ENCODE measurements around the gene TRIM17.
"Not testable (repeated sequence)": the region's sequence is repeated elsewhere in the genome, so short reads cannot be mapped to it uniquely, and the experiment has no call there.

Gene TRIM17

DNA sequence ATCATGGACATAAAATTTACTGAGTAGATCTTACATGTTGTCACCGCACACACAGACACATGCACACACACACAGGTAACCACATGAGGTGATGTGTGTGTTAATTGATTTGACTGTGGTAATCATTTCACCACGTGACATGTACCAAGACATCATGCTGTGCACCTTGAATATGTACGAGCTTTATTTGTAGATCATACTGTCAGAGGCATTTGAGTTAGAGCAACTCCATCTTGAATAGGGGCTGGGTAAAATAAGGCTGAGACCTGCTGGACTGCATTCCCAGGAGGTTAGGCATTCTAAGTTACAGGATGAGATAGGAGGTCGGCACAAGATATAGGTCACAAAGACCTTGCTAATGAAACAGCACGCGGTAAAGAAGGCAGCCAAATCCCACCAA lies 31.7 kb upstream of the TRIM17 start:
- no peak for DNase-seq (ENCODE audit: low read depth)

DNA sequence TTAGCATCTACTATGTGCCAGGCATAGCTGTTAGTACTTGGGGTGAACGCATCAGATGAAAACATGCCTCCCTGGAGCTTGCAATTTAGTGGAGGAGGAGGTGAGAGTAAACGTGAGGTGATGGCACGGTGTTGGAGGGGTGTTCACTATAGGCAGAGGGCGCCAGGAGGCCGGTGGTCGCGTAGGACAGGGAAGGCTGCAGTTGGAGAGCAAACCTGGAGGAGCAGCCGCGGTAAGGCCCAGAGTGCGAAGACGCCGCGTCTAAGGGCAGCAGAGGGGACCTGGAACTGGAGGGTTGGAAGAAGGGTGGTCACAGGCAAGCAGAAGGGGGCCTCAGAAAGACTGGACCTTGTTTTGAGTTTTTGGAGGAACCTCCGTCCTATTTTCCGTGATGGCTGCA lies 30.2 kb upstream of the TRIM17 start:
- DNase-seq (ENCODE audit: low read depth) = no peak

DNA sequence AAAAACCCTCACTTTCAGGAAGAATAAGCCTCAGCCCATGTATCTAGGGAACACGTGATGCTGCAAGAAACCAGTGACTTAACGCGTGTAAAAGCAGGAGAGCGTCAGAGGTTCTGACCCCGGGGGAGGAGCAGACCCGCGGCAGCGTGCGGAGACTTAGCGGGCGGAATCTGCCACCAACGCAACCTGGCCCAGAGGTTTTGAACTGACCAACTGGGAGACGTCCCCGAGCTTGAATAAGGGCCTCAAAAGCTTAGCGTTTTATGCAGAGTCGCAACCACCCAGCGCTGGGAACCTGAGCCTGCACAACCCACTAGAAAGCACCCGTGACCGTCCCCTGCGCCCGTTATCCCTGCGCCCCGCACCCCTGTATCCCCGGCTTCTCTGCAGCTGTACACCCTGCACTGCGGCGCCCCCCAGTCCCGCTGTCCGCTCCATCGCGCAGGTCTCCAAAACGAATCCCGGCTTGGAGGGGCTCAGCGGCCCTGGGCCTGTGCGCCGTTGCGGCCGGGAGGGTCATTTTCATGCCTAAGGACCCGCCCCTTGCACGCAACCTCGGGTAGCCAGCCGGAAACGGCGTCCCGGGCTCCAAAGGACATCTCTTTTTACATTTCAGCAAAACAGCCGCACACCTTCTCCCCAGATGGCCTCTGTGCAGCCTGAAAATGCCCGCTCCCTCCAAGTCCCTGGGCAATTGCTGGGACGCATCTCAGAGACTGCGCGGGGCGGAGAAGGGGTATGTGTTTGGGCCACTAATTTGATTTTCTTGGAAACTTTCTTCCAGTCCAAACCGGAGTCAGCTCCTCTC lies 29.4 kb upstream of the TRIM17 start:
- no peak for DNase-seq (ENCODE audit: low read depth)

DNA sequence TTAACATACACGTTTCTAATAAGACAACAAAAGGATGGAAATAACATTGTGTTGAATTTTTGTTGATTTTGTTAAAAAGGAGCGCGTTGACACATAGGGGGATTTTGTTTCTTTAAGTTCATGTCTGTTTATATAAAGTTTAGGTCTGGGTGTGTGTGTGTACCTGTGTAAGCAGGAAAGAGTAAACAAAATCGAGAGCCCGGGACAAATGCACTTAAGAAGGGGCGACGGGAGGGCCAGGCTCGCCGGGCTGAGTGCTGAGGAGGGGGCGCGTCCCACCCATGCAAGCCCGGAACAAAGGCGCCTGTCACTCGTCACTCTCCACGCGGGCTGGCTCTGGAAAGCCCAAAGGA lies 28.8 kb upstream of the TRIM17 start:
- DNase-seq (ENCODE audit: low read depth) = no peak

DNA sequence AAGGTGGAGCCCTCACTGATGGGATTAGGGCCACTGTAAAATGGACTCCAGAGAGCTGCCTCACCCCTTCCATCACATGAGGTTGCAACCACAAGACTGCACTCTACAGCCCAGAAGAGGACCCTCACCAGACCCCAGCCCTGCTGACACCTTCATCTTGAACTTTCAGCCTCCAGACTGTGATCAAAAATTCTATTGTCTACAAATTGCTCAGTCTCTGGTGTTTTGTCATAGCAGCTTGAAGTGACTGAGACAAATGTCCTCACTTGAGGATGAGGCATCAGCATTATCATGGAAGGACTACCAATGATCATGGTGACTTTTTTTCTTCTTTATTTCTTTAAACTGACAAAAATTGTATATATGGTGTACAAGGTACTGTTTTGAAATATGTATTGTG lies 26.7 kb upstream of the TRIM17 start:
- no peak for DNase-seq (ENCODE audit: low read depth)

DNA sequence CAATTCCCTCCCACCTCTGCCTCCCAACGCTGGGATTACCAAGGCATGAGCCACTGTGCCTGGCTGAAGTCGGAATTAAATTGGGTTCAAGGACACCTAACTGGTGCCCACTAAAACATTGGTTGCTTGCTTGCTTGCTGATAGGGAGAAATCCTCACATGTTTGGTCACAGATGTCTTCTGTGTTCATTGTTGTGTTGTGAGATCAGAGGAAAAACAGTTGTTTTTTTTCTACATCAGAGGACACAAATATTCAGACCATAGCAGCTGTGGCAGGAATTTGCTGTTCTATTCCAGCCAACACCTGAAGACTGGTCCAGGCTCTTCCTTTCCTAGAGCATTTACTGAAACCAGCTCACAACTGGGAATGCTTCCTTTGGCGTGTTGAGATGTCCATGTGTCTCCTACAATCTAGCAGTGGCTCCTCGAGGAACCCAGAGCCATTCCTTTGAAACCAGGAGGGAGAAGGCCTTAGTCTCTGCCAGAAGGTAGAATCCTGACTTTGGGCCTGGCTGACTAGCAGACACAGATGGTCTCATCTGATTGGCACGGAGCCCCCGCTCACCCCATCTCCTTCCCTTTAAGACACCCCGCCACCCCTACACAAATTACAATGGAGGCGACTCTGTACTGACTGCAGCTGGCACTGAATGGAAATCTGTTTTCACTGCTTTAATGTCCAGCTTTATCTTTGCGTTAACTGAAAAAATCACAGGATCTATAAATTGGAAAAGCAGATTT lies 24.3 kb upstream of the TRIM17 start:
- DNase-seq (ENCODE audit: low read depth) = no peak

DNA sequence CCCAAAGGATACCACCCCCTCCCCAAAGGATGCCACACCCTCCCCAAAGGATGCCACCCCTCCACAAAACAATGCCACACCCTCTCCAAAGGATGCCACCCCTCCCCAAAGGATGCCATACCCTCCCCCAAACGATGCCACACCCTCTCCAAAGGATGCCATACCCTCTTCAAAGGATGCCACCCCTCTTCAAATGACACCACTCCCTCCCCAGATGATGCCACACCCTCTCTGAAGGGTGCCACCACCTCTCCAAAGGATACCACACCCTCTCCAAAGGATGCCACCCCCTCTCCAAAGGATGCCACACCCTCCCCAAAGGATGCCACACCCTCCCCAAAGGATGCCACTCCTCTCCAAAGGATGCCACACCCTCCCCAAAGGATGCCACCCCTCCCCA lies 21.6 kb upstream of the TRIM17 start:
- no peak for DNase-seq (ENCODE audit: low read depth)

DNA sequence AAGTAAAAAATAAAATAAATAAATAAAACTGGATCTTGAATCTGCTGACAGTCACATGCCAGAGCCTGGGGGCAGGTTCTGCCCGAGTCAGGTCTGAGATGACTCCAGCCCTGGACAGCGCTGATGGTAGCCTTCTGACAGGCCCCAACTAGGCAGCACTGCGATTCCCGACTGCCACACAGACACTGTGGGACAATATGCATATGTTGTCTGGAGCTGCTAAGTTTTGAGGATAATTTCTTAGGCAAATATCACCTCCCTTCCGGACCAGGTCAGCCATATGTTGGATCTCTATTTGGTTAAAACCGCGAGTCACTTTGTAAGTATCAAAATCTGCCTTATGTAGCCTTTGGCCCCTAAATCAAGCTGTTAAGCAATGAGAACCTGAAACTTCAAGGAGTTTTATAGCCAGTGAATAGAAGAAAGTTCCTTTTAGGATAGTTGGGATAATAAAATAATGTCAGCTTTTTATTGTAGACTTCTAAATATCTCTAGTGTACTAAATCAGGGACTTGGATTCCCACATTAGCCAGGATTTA lies 20.8 kb upstream of the TRIM17 start:
- no peak for DNase-seq (ENCODE audit: low read depth)

DNA sequence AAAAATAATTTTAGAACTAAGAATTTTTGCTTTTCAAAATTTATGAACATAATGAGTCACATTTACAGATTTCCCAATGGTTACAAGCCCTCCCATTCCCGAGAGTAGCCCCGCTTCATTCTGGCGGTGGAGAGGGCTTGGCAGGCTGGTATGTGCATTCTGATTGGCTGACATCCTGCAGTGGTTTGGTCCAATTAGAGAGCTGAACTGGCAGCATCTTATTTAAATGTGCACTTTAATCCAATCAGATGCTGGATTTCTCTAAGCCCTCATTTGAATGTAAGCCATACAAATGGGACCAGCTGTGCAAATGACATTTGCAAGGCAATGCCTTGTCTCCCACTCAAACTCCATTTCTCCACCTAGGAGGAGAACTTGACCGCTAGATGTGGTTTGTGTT lies 18.0 kb upstream of the TRIM17 start:
- DNase-seq (ENCODE audit: low read depth) = no peak

DNA sequence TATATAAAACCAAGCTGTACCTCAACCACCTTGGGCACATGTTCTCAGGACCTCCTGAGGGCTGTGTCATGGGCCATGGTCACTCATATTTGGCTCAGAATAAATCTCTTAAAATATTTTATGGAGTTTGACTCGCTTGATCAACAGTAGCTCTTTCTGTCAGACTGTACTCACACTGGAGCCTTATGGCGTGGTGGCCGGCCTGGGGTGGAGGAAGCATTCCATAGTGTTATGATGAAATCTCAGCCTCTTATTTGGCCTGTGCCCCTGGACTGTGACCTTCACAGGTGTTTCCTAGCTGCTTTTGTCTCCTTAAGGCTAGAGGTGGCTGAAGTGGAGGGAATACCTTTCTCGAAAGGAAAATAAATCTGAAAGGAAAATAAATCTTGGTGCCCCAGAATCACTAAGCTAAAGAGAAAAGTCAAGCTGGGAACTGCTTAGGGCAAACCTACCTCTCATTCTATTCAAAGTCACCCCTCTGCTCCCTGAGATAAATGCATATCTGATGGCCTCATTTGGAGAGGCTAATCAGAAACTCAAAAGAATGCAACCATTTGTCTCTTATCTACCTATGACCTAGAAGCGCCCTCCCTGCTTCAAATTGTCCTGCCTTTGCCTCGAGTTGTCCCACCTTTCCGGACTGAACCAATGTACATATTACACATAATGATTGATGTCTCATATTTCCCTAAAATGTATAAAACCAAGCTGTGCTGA lies 16.8 kb upstream of the TRIM17 start:
- DNase-seq (ENCODE audit: low read depth) = not testable (repeated sequence)

DNA sequence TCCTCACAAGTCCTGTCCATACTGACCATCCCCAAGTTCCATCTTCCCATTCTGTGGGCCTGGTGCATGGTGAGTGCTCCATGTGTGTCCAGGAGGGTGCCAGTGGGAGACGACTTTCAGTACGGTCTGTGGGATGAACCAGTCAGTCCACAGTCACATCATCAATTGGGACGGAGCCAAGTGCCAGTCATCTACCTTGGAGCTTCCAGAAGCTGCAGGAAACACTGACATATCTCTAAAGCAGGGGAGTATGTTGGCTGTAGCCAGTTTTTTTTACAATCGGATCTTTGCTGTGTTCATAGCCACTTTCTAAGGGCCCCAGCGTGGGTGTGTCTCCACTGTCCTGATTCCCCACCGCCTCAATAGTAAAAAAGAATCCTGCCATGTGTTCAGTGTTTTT lies 13.6 kb upstream of the TRIM17 start:
- DNase-seq (ENCODE audit: low read depth) = no peak

DNA sequence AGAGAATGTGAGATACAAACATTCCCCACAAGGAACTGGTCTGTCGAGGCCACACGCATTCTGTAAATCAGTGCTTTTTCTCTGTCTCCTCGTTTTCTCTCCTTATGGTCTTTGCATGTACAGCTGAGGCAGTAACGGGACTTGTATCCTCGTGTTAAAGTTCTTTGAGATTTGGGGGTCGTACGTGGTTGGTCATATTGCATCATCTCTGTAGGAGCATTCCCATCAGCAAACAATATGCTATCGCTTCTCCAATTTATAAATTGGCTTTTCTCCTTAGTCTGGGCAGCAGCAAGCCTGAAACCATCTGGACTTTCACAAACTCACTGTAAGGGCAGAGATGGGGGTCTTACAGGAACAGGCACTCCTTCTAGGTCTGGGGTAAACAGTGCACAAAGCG lies 13.0 kb upstream of the TRIM17 start:
- DNase-seq (ENCODE audit: low read depth) = no peak

DNA sequence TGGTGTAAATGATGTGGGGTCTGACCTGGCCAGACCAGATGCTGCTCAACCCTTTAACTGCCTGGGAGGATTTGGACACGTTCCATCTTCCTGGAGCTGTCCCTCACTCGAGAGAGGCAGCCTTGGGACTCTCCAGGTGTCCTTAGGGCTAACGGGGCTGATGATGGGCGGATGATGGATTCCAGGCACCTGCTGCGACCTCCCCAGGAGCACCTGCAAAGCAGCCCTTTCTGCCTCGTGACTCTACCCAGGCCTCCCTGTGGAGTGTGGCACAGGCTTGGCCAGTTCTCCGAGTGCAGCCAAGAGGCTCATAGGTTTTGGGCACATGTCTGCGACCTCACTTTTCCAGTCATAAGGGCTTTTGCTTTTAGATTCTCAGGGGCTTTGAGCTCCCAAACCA lies 12.3 kb upstream of the TRIM17 start:
- no peak for DNase-seq (ENCODE audit: low read depth)

DNA sequence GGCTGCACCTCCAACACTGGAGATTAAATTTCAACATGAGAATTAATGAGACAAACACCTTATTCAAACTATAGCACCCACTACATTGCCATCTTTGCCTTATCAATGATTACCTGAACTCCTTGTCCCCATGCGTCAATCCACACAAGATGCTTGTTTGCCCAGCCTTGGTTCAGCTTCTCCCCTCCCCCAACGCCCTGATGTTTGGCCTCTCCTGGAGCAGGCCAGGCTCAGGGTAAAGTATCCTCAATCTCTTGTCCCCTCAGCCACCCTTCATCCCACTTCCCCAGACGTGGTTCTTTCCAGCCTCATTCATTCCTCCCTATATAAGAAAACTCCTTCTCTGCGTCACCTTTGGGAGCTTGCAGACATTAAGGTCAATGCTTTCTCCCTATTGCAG lies 11.8 kb upstream of the TRIM17 start:
- no peak for DNase-seq (ENCODE audit: low read depth)

DNA sequence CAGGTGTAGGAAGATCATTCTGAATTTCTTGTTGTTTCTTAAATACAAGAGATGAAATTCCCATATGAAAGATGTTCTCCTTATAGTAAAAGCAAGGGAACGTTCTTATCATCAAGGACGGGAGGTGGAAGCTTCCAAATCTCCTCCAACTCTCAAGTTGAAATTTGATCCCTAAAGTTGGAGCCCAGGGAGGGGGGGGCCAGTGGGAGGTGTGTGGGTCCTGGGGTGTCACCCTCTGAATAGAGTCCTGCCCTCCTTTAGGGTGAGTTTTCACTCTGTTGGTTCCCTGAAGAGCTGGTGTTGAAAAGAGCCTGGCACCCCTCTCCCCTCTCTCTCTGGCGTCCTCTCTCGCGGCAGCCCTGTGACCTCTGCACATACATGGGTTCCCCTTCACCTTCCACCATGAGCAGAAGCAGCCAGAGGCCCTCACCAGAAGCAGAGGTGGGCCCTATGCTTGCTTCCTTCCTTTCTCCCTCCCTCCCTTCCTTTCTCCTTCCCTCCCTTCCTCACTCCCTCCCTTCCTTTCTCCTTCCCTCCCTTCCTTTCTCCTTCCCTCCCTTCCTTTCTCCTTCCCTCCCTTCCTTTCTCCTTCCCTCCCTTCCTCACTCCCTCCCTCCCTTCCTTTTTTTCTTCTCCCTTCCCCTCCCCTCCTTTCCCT lies 10.0 kb upstream of the TRIM17 start:
- DNase-seq (ENCODE audit: low read depth) = no peak

DNA sequence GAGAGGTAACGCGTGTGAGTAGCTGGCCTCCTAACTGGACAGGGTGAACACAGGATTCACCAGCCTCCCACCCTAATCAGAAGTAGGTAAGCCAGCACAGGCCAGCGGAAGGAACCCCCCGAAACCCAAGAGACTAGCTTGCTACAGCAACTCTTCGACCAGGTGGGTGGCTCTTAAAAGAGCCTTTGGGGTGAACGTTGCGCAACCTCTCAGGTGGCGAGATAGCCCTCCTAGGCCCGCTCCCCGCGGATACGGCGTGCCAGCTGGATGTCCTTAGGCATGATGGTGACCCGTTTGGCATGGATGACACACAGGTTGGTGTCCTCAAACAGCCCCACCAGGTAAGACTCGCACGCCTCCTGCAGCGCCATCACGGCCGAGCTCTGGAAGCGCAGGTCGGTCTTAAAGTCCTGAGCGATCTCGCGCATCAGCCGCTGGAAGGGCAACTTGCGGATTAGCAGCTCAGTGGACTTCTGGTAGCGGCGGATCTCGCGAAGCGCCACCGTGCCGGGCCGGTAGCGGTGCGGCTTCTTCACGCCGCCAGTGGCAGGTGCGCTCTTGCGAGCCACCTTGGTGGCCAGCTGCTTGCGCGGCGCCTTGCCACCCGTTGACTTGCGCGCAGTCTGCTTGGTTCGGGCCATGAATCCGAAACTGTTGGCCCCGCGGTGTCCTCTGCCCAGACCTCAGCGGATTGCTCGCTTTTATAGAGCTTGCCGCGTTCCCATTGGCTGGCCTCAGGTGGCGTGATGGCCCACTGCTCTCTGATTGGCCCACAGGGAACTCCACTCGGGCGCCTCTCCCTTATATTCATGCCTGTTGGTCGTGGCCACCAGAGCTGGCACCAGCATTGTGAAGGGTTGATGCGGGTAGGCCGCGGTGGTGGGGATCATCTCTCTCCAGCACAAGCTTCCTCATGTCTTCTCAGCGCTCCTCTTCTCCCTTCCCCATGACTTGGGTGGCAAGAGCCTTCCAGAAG lies 8.3 kb upstream of the TRIM17 start:
- DNase-seq (ENCODE audit: low read depth) = no peak

DNA sequence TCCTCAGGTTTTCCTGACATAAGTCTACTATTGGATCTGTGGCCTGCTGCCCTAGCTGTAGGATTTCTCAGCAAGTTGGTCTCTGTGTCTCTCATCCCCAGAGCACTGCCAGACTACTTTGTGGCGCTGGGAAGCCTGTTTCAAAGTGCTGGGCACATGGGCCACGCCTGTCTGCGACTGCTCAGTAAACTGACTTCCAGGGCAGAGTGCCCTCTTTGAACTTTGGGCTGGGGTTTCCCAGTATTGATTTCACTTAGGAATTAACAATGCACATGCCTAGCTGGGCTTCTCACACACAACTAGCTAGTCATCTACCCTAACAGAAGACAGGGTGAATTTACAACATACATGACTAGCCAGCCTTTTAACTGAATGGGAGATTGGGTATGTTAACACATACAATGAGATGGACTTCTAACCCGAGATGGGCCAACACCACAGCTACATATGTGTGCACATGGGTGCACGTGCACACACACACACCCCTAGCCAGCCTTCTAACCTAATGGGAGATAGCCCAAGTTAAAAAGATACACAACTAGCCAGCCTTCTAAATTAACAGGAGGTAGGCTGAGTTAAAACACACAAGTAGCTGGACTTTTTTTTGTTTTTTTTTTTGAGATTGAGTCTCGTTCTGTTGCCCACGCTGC lies 6.9 kb upstream of the TRIM17 start:
- DNase-seq (ENCODE audit: low read depth) = no peak

DNA sequence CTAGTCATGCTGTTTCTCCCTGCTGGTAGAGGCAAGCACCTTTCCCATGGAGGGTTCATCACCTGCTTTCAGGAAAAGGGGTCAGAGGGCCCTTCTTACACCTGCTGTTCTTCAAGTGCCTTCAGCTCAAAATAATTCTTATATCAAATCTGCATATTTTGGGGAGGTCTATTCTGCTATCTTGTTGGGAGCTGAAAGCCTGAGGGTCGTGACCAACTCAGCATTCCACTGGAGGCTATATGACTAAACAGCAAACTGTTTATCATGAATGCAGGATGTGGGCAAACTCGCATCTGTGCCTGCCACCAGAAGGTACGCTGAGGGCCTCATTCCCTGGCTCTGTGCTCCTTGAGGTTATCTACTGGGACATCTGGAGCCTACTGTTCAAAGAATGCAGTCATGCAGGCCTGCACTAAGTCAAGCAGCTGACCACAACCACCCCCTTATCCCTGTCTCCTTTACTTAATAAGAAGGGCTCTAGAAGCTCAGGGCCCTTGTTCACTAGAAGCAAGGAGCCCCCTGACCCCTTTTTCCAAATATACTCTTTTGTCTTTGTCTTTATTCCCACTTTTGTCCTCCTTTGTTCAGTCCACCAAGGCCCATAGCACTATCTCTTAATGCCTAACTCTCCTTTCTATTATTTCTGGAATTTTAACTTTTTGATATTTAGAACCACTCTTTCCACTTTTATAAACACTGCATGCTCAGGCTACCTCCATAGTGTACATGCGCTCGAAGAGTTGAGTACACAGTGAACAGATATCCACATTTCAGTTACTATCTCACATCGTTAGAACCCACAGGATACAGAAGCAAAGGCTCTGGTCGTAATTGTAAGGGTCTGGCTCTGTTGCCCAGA lies 4.5 kb upstream of the TRIM17 start:
- DNase-seq (ENCODE audit: low read depth) = no peak

DNA sequence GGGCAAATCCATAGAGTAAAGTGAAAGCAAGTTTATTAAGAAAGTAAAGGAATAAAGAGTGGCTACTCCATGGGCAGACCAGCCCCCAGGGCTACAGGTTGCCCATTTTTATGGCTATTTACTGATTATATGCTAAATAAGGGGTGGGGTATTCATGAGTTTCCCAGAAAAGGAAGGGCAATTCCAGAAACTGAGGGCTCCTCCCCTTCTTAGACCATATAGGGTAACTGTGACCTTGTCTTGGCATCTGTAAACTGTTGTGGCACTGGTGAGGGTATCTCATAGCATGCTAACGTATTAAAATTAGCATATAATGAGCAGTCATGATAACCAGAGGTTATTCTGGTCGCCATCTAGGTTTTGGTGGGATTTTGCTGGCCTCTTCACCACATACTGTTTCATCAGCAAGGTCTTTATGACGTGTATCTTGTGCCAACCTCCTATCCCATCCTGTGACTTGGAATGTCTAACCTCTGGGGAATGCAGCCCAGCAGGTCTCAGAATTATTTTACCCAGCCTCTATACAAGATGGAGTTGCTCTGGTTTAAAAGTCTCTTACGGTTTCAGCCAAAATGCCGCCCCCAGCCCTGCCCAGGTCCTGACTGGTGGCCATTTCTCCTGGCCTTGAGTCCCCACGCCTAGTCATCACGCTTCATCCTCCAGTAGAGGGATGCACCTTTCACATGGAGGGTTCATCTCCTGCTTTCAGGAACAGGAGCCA lies 982 bp upstream of the TRIM17 start:
- DNase-seq (ENCODE audit: low read depth) = no peak

Measured in activated T-cell treated with anti-CD3 and anti-CD28 coated beads for 1 hour (primary cell).